B cell (primary cell): ENCODE measurements around the gene MFN1. TPM values are rescaled to one million over a fixed set of nuclear protein-coding genes. Genes with fewer than 3 reads are reported as not detected.

ENCODE experiments used
- ATAC-seq: fragments of 200-7000 bp; cut with Tn5 transposase; one replicate; pipeline ENCODE4 v1.10.0; 2021; ENCODE audit warnings: low read depth, mild to moderate bottlenecking, moderate number of reproducible peaks, moderate library complexity
- CTCF ChIA-PET: fragments of 350-600 bp; sonication (Branson Sonifier 250); formaldehyde crosslinking; loops from one replicate; lab custom pipeline; 2021; ENCODE audit warnings: antibody characterized with exemption, inconsistent platforms; lab: Charles Lee
- POLR2A ChIA-PET: fragments of 350-600 bp; sonication (Branson Sonifier 250); formaldehyde crosslinking; loops from one replicate; lab custom pipeline; 2021; ENCODE audit warnings: antibody characterized with exemption; lab: Charles Lee
- DNase-seq: peaks from one replicate; pipeline ENCODE4 v3.0.0; 2013
- H2AFZ ChIP-seq: 2 replicates; pipeline ENCODE4 v1.6.1; 2012; ENCODE audit warnings: mild to moderate bottlenecking, low read depth, low read length; ENCODE audit not compliant: insufficient read depth, poor library complexity, severe bottlenecking
- H3K27ac ChIP-seq, 2 donors: 1 replicate in 1 of 2; 2 replicates in 1 of 2; pipeline ENCODE4 v1.5.1; 2012 to 2013; ENCODE audit warnings: low read length in 2 of 2, mild to moderate bottlenecking in 2 of 2, moderate library complexity in 1 of 2
- H3K27me3 ChIP-seq, 4 experiments: fragments of 200-600 bp in 1 of 4; sonication (generic) in 1 of 4; replicated peaks in 1 of 4; 1 replicate in 2 of 4; 2 replicates in 2 of 4; pipeline versions ENCODE4 v1.6.1 to v1.7.0; 2013 to 2016; ENCODE audit warnings: low read length in 3 of 4, mild to moderate bottlenecking in 2 of 4, mixed read lengths in 1 of 4, moderate library complexity in 1 of 4; ENCODE audit not compliant: insufficient read depth in 4 of 4, control insufficient read depth in 3 of 4; ENCODE audit errors: control extremely low read depth in 1 of 4
- H3K36me3 ChIP-seq, 2 experiments: replicated peaks in 1 of 2; 1 replicate in 1 of 2; 2 replicates in 1 of 2; pipeline versions ENCODE4 v1.6.1 to v1.7.1; 2013; ENCODE audit warnings: low read length in 1 of 2; ENCODE audit not compliant: insufficient read depth in 2 of 2, control insufficient read depth in 1 of 2; ENCODE audit errors: control extremely low read depth in 1 of 2, extremely low read depth in 1 of 2
- H3K4me1 ChIP-seq, 2 donors: fragments of 200-600 bp in 1 of 2; sonication (generic) in 1 of 2; 1 replicate in 1 of 2; 2 replicates in 1 of 2; pipeline versions ENCODE4 v1.5.1 to v1.6.1; 2013 to 2017; ENCODE audit warnings: low read length in 2 of 2; ENCODE audit not compliant: control insufficient read depth in 2 of 2, insufficient read depth in 2 of 2
- H3K4me2 ChIP-seq: replicated peaks from 2 replicates; pipeline ENCODE3; 2012; ENCODE audit warnings: mild to moderate bottlenecking, low read depth, low read length; ENCODE audit not compliant: poor library complexity, severe bottlenecking
- H3K4me3 ChIP-seq, 5 experiments: fragments of 200-600 bp in 1 of 5; sonication (generic) in 1 of 5; 1 replicate in 3 of 5; 2 replicates in 2 of 5; pipeline versions ENCODE4 v1.5.1 to v1.7.0; 2011 to 2016; ENCODE audit warnings: low read length in 4 of 5, mild to moderate bottlenecking in 4 of 5, low read depth in 2 of 5, control low read depth in 1 of 5, moderate library complexity in 1 of 5; ENCODE audit not compliant: insufficient read depth in 1 of 5; ENCODE audit errors: control extremely low read depth in 1 of 5, extremely low read depth in 1 of 5
- H3K79me2 ChIP-seq: fragments of 200-600 bp; sonication (generic); one replicate; pipeline ENCODE4 v1.6.0; 2016; ENCODE audit warnings: low read length; ENCODE audit not compliant: control insufficient read depth, insufficient read depth
- H3K9ac ChIP-seq: fragments of 200-600 bp; sonication (generic); 2 replicates; pipeline ENCODE4 v1.6.1; 2017; ENCODE audit warnings: mild to moderate bottlenecking, low read length, moderate library complexity
- H3K9me3 ChIP-seq, 3 donors: one replicate each; pipeline versions ENCODE4 v1.6.1 to v1.7.1; 2013; ENCODE audit warnings: low read length in 2 of 3; ENCODE audit not compliant: control insufficient read depth in 2 of 3, insufficient read depth in 1 of 3; ENCODE audit errors: control extremely low read depth in 1 of 3
- H4K20me1 ChIP-seq: 2 replicates; pipeline ENCODE4 v1.6.0; 2012; ENCODE audit warnings: mild to moderate bottlenecking, low read length; ENCODE audit not compliant: insufficient read depth, control insufficient read depth, poor library complexity, severe bottlenecking
- H3K27ac Mint-ChIP-seq: one replicate; pipeline ENCODE4 v1.8.0; 2021; ENCODE audit warnings: mixed read lengths
- H3K27me3 Mint-ChIP-seq: one replicate; pipeline ENCODE4 v1.8.0; 2021; ENCODE audit warnings: mixed read lengths
- H3K4me1 Mint-ChIP-seq: one replicate; pipeline ENCODE4 v1.8.0; 2021; ENCODE audit warnings: mixed read lengths
- H3K4me3 Mint-ChIP-seq: one replicate; pipeline ENCODE4 v1.8.0; 2021; ENCODE audit warnings: mixed read lengths
- H3K9me3 Mint-ChIP-seq: one replicate; pipeline ENCODE4 v1.8.0; 2022; ENCODE audit warnings: mixed read lengths; ENCODE audit not compliant: insufficient read depth
- EZH2 ChIP-seq: IDR thresholded peaks from 2 replicates; pipeline ENCODE4 v1.6.1; 2012; ENCODE audit warnings: borderline replicate concordance, low read depth, mild to moderate bottlenecking, moderate library complexity, low read length; ENCODE audit not compliant: insufficient read depth, poor library complexity, severe bottlenecking
- WGBS: methylation state at CpG from one replicate; pipeline ENCODE4 v1.1.5; 2013; ENCODE audit warnings: missing lambda C conversion rate; ENCODE audit not compliant: insufficient coverage; 5-methylcytosine and 5-hydroxymethylcytosine counted together
- intact Hi-C: fragments of 100-400 bp; cut with micrococcal nuclease; formaldehyde crosslinking; loops from one replicate; pipeline ENCODE4 v1.10.0; 2022
- polyA minus RNA-seq: library from RNA; depleted of rRNA, polyadenylated mRNA; stranded (reverse); fragments of >200 nt; gene quantifications from 2 replicates; pipeline ENCODE4 v1.2.3, GENCODE V29; 2012
- polyA plus RNA-seq: library from polyadenylated mRNA; depleted of rRNA; stranded (reverse); fragments of >200 nt; gene quantifications from 2 replicates; pipeline ENCODE4 v1.2.3, GENCODE V29; 2012
- total RNA-seq, 2 donors: library from RNA; stranded (reverse); fragments of 120-200 nt in 1 of 2; gene quantifications; 1 replicate in 1 of 2; 2 replicates in 1 of 2; pipeline versions ENCODE4 v1.2.3 to v1.2.4, GENCODE V29; 2013 to 2022
- TF ChIP-seq, protein P1 (sequence below): fragments of 200-600 bp; IDR thresholded peaks from one replicate; pipeline ENCODE4 v1.8.0; 2022; ENCODE audit warnings: antibody characterized with exemption, mild to moderate bottlenecking

MFN1 gene
- total RNA-seq (98.9 and 108 TPM in 2 replicates), polyA plus RNA-seq (21.7 and 26.0 TPM in 2 replicates), polyA minus RNA-seq (16.2 and 19.5 TPM in 2 replicates)
- 108 TPM for total RNA-seq (2013)

DNA sequence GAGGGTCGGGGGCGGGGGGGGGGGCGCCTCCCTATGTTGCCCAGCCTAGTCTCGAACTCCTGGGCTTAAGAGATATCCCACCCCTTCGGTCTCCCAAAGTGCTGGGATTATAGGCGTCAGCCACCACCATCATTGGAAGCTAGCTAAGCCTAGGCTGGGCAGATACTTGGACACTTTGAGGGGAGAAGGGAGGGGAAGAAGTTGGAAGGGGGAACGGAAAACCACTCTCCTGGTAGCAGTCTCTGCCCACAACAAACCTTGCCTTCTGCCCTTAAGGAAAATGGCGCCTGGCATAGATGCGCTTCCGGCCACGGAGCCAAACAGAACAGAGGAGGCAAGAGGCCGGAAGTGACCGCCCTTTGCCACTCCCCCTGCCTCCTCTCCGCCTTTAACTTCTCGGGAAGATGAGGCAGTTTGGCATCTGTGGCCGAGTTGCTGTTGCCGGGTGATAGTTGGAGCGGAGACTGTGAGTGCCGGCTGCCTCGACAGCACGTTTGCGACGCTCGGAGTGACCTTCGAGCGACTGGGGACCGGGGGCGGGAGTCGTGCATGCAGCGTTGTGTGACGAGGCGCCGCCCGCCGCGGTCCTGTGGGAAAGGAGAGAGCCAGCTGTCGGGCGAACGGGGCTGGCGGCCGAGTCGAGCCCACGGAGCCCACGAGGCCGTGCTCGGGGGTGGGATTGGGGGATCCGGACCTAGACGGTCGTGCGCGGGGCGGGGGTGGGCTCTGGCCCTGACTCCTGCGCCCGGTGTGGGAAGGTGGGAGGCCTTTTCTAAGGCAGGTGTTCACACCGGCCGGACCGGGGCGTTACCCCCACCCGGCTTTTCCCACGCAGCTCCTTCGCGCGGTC is at the start of gene MFN1:
MFN1 (plus strand) TSS at position 365 of the 850 bp plus-strand sequence. CDS start 1,143 bp downstream, outside the sequence.
- H3K36me3 ChIP-seq, result peaks cover 6 to 37% of the 10 kb centered on the region in 2 experiments
- H3K27me3 Mint-ChIP-seq, result no peaks in the 10 kb centered on the region
- intact Hi-C loops, result loop anchor here (1.0 to 5.0 kb wide), 9 partner anchors 24 to 1255 kb away; partner anchors contain the start of genes ACTL6A, GNB4, MRPL47 and NDUFB5
- peak within 1 kb of the TSS; percentile 93 for H3K27ac Mint-ChIP-seq
- no peaks in the 10 kb centered on the region for H3K9me3 Mint-ChIP-seq
- H4K20me1 ChIP-seq, result peaks cover 17% of the 10 kb centered on the region
- peak; percentile 88 for ATAC-seq
- CTCF ChIA-PET, result interaction anchor here (0.6 to 1.9 kb wide), 5 partner anchors 24 to 332 kb away, joined by 3 to 9 read pairs (median 4); partner anchors contain the start of genes ACTL6A and ZNF639
- peak within 1 kb of the TSS; percentile 97 for H2AFZ ChIP-seq
- H3K4me1 Mint-ChIP-seq, result peaks cover 28% of the 10 kb centered on the region
- H3K4me2 ChIP-seq, result peak within 1 kb of the TSS; percentile 75
- H3K79me2 ChIP-seq, result peaks cover 50% of the 10 kb centered on the region
- H3K27ac ChIP-seq, result peak within 1 kb of the TSS; percentile 71 to 86
- POLR2A ChIA-PET, result interaction anchor here (0.6 to 2.0 kb wide), 4 partner anchors 22 to 257 kb away, joined by 3 to 4 read pairs (median 4); partner anchors contain the start of genes MRPL47 and NDUFB5
- no peak for TF ChIP-seq EZH2
- TF ChIP-seq, protein P1, sequence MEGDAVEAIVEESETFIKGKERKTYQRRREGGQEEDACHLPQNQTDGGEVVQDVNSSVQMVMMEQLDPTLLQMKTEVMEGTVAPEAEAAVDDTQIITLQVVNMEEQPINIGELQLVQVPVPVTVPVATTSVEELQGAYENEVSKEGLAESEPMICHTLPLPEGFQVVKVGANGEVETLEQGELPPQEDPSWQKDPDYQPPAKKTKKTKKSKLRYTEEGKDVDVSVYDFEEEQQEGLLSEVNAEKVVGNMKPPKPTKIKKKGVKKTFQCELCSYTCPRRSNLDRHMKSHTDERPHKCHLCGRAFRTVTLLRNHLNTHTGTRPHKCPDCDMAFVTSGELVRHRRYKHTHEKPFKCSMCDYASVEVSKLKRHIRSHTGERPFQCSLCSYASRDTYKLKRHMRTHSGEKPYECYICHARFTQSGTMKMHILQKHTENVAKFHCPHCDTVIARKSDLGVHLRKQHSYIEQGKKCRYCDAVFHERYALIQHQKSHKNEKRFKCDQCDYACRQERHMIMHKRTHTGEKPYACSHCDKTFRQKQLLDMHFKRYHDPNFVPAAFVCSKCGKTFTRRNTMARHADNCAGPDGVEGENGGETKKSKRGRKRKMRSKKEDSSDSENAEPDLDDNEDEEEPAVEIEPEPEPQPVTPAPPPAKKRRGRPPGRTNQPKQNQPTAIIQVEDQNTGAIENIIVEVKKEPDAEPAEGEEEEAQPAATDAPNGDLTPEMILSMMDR, result no peak
- H3K27me3 ChIP-seq, result no peaks in the 10 kb centered on the region
- DNase-seq, result peak; percentile 92
- H3K4me1 ChIP-seq, result peaks cover 17 to 32% of the 10 kb centered on the region in 2 donors
- under 1% methylated on average over 51 of the region's 63 CpGs for WGBS
- peak within 1 kb of the TSS; percentile 95 for H3K4me3 Mint-ChIP-seq
- H3K9ac ChIP-seq, result peak within 1 kb of the TSS; percentile 88
- no peaks in the 10 kb centered on the region for H3K9me3 ChIP-seq
- H3K4me3 ChIP-seq, result peak within 1 kb of the TSS; percentile 83 to 99 (median 98)
